CD8-positive, alpha-beta memory T cell (primary cell): Measurements from ENCODE around the gene QRICH1. TPM values are rescaled to one million over a fixed set of nuclear protein-coding genes. Genes with fewer than 3 reads are reported as not detected.

Source experiments
- CTCF ChIA-PET: fragments of 350-600 bp; sonication (Branson Sonifier 250); formaldehyde crosslinking; loops from one replicate; lab custom pipeline; 2021; ENCODE audit warnings: antibody characterized with exemption; lab: Charles Lee
- POLR2A ChIA-PET: fragments of 350-600 bp; sonication (Branson Sonifier 250); formaldehyde crosslinking; loops from one replicate; lab custom pipeline; 2021; ENCODE audit warnings: antibody characterized with exemption; lab: Charles Lee
- DNase-seq, 5 donors: peaks; one replicate each; pipeline versions ENCODE4 v3.0.0 to v3.0.0-alpha.2; 2020 to 2022; ENCODE audit warnings: mixed read lengths in 1 of 5
- H3K27ac ChIP-seq: one replicate; pipeline ENCODE4 v1.7.0; 2013; ENCODE audit warnings: low read depth, mild to moderate bottlenecking, low read length, moderate library complexity
- H3K27me3 ChIP-seq: 2 replicates; pipeline ENCODE4 v1.7.0; 2013; ENCODE audit warnings: low read length, mild to moderate bottlenecking; ENCODE audit not compliant: insufficient read depth, poor library complexity, severe bottlenecking
- H3K36me3 ChIP-seq: 2 replicates; pipeline ENCODE4 v1.7.0; 2013; ENCODE audit warnings: mild to moderate bottlenecking, low read length, moderate library complexity; ENCODE audit not compliant: insufficient read depth
- H3K4me1 ChIP-seq: 2 replicates; pipeline ENCODE4 v1.7.0; 2013; ENCODE audit warnings: mild to moderate bottlenecking, low read length, moderate library complexity; ENCODE audit not compliant: insufficient read depth
- H3K4me3 ChIP-seq: 2 replicates; pipeline ENCODE4 v1.7.0; 2013; ENCODE audit warnings: mild to moderate bottlenecking, low read length
- H3K9me3 ChIP-seq: 2 replicates; pipeline ENCODE4 v1.7.0; 2013; ENCODE audit warnings: mild to moderate bottlenecking, low read length
- H3K27ac Mint-ChIP-seq, 8 donors: one replicate each; pipeline ENCODE4 v1.8.0; 2020 to 2021; ENCODE audit warnings: mixed read lengths in 8 of 8, mild to moderate bottlenecking in 6 of 8, inconsistent platforms in 3 of 8, moderate library complexity in 3 of 8
- H3K27me3 Mint-ChIP-seq, 2 donors: one replicate each; pipeline ENCODE4 v1.8.0; 2020 to 2021; ENCODE audit warnings: mixed read lengths in 2 of 2, mild to moderate bottlenecking in 1 of 2, moderate library complexity in 1 of 2
- H3K36me3 Mint-ChIP-seq, 3 donors: one replicate each; pipeline ENCODE4 v1.8.0; 2020 to 2021; ENCODE audit warnings: mixed read lengths in 3 of 3, inconsistent platforms in 1 of 3, mild to moderate bottlenecking in 1 of 3
- H3K4me1 Mint-ChIP-seq, 3 donors: one replicate each; pipeline ENCODE4 v1.8.0; 2020 to 2021; ENCODE audit warnings: mixed read lengths in 3 of 3, inconsistent platforms in 1 of 3, mild to moderate bottlenecking in 1 of 3
- H3K4me3 Mint-ChIP-seq, 7 donors: one replicate each; pipeline ENCODE4 v1.8.0; 2020 to 2021; ENCODE audit warnings: mixed read lengths in 7 of 7, mild to moderate bottlenecking in 6 of 7, moderate library complexity in 4 of 7, inconsistent platforms in 2 of 7
- H3K9me3 Mint-ChIP-seq, 5 donors: one replicate each; pipeline ENCODE4 v1.8.0; 2020 to 2022; ENCODE audit warnings: mixed read lengths in 5 of 5, mild to moderate bottlenecking in 3 of 5, moderate library complexity in 2 of 5, inconsistent platforms in 1 of 5
- polyA plus RNA-seq: library from polyadenylated mRNA; unstranded; fragments of 300-500 nt; fragmentation: Illumina TruSeq; gene quantifications from one replicate; pipeline ENCODE4 v1.2.3, GENCODE V29; 2021
- total RNA-seq, 2 experiments: library from RNA; stranded (reverse); gene quantifications; one replicate each; pipeline ENCODE4 v1.2.3, GENCODE V29; 2021

QRICH1 gene
- total and polyA plus RNA-seq, 3 experiments from 2014 or later = 30.5 to 134 (median 122) TPM

GRCh38 chr3:49030321-49030720, 63.5 kb downstream of the QRICH1 start:
- peak overlapping the region in 6 of 8 donors; percentile 69 to 98 (median 88) for H3K27ac Mint-ChIP-seq
- H3K4me1 Mint-ChIP-seq = peaks cover 23 to 40% (median 31%) of the 10 kb centered on the region in 3 donors
- H3K9me3 Mint-ChIP-seq = peaks cover 0 to 2% (median 0%) of the 10 kb centered on the region in 5 donors
- DNase-seq = no peak
- no peak overlapping the region for H3K27ac ChIP-seq
- peaks cover 16% of the 10 kb centered on the region for H3K4me1 ChIP-seq
- CTCF ChIA-PET = interaction anchor here (1.0 to 2.0 kb wide), 3 partner anchors 9 to 64 kb away, joined by 3 to 9 read pairs (median 4); partner anchors contain the start of genes NDUFAF3 and QRICH1
- H3K36me3 Mint-ChIP-seq = peaks cover 0 to 72% (median 12%) of the 10 kb centered on the region in 3 donors
- H3K9me3 ChIP-seq = no peaks in the 10 kb centered on the region
- H3K27me3 ChIP-seq = no peaks in the 10 kb centered on the region
- POLR2A ChIA-PET = no interaction called here
- H3K27me3 Mint-ChIP-seq = peaks cover 0 to 2% of the 10 kb centered on the region in 2 donors
- H3K36me3 ChIP-seq = peaks cover 52% of the 10 kb centered on the region
- peak overlapping the region in 1 of 7 donors; percentile 44 for H3K4me3 Mint-ChIP-seq
- no peak overlapping the region for H3K4me3 ChIP-seq

- Histone ChIP-seq H3K27me3 (no peaks in the 10 kb centered on the region), H3K36me3 (peaks cover 52% of the 10 kb centered on the region), H3K27ac (peak overlapping the region; percentile 88), H3K4me1 (peaks cover 16% of the 10 kb centered on the region), H3K9me3 (no peaks in the 10 kb centered on the region), H3K4me3 (no peak overlapping the region)
- peak overlapping the region; percentile 95 to 100 (median 98) for H3K27ac Mint-ChIP-seq
- ChIA-PET CTCF (interaction anchor here (0.6 to 2.2 kb wide), 11 partner anchors 9 to 128 kb away, joined by 3 to 22 read pairs (median 6); partner anchors contain the start of genes DALRD3, P4HTM, QRICH1 and WDR6), POLR2A (interaction anchor here (0.5 to 1.9 kb wide), 13 partner anchors 12 to 1555 kb away, joined by 3 to 42 read pairs (median 5); partner anchors contain the start of genes DALRD3, P4HTM, QRICH1 and USP19)
- H3K36me3 Mint-ChIP-seq = peaks cover 0 to 73% (median 10%) of the 10 kb centered on the region in 3 donors
- peaks cover 22 to 46% (median 32%) of the 10 kb centered on the region in 3 donors for H3K4me1 Mint-ChIP-seq
- peaks cover 0 to 2% (median 0%) of the 10 kb centered on the region in 5 donors for H3K9me3 Mint-ChIP-seq
- peak overlapping the region; percentile 87 to 98 (median 93) for H3K4me3 Mint-ChIP-seq
- DNase-seq = no peak
- peaks cover 0 to 2% of the 10 kb centered on the region in 2 donors for H3K27me3 Mint-ChIP-seq
These were observed 64.3 kb downstream of the QRICH1 start for GRCh38 chr3:49029563-49029884.

DNA sequence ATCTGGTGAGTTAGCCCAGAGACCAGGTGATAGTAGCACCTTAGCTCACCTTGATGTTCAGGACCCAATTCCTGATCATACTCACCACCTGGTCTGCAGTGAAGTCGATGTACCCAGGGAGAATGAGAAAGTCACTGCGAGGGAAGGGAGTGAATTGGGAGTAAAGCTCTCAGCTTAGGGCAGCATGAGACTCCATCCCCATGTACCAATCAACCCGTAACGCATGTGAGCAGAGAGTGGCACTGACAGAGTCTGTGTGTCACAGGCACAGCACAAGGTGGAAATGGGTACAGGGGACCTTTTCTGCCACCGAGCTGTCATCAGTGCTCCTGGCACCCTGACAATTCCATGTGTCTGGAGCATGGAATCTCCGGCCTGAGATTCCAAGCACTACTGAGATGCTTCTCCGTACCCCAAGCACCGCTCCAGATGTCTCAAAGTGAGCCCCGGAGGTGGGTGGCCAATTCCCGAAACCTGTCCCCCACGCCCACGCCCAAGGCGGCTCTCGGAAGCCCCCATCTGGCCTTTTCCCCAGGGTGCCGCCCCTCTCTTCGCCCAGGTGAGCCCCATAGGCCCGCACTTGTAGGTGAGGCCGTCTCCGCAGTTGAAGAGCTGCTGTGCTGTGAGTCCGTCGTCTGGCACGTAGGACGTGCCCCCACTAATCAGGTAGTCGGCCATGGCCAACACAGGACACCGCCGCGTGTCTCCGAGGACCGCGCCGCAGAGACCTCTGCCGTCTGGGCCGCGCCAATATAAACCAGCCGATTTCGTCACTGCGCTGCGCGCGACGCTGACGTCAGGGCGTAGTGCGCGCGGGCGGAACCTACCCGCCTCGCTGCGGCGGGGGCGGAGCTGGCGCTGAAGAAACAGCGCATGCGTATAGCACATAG, 65.0 kb downstream of the QRICH1 start, which contains the start of gene IMPDH2:
TSS of gene IMPDH2 (minus strand) at position 726 of the 890 bp plus-strand sequence. CDS start at position 678, 48 bp downstream.
- H3K9me3 ChIP-seq = no peaks in the 10 kb centered on the region
- POLR2A ChIA-PET = interaction anchor here (0.5 to 1.9 kb wide), 13 partner anchors 11 to 1554 kb away, joined by 3 to 42 read pairs (median 5); partner anchors contain the start of genes DALRD3, P4HTM, QRICH1 and USP19
- peak; percentile 88 to 96 (median 92) for DNase-seq
- CTCF ChIA-PET = interaction anchor here (0.6 to 2.2 kb wide), 12 partner anchors 9 to 129 kb away, joined by 3 to 22 read pairs (median 6); partner anchors contain the start of genes DALRD3, P4HTM, QRICH1 and USP19
- H3K4me1 ChIP-seq = peaks cover 16% of the 10 kb centered on the region
- Mint-ChIP-seq H3K9me3 (peaks cover 0 to 2% (median 0%) of the 10 kb centered on the region in 5 donors), H3K27ac (peak within 1 kb of the TSS; percentile 95 to 100 (median 98)), H3K36me3 (peaks cover 0 to 75% (median 15%) of the 10 kb centered on the region in 3 donors), H3K4me3 (peak within 1 kb of the TSS; percentile 87 to 98 (median 93)), H3K4me1 (peaks cover 24 to 49% (median 32%) of the 10 kb centered on the region in 3 donors), H3K27me3 (peaks cover 0 to 2% of the 10 kb centered on the region in 2 donors)
- H3K27me3 ChIP-seq = no peaks in the 10 kb centered on the region
- peak within 1 kb of the TSS; percentile 73 for H3K4me3 ChIP-seq
- peak within 1 kb of the TSS; percentile 88 for H3K27ac ChIP-seq
- peaks cover 55% of the 10 kb centered on the region for H3K36me3 ChIP-seq

DNA sequence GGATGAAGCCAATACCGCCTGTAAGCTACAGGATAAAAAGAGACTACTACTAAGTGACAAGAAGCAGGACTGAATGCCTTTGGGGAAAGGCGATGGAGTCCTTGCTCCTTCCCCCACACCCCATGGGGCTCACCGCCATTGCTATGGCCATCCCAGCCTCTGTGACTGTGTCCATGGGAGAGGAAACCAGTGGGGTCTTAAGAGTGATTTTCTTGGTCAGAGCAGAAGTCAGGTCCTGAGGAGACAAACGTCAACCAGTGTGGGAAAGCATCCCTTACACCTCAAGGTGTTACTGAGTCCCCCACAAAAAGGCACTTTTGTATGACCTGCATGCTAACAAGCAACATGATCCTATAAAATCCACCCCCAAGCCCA, 65.6 kb downstream of the QRICH1 start:
- DNase-seq = no peak
- Mint-ChIP-seq H3K9me3 (peaks cover 0 to 2% (median 0%) of the 10 kb centered on the region in 5 donors), H3K27ac (peak overlapping the region; percentile 95 to 100 (median 98)), H3K27me3 (peaks cover 0 to 2% of the 10 kb centered on the region in 2 donors), H3K4me1 (peaks cover 27 to 53% (median 34%) of the 10 kb centered on the region in 3 donors), H3K4me3 (peak overlapping the region; percentile 87 to 98 (median 93)), H3K36me3 (peaks cover 0 to 75% (median 17%) of the 10 kb centered on the region in 3 donors)
- Histone ChIP-seq H3K27ac (peak overlapping the region; percentile 88), H3K4me1 (peaks cover 17% of the 10 kb centered on the region), H3K36me3 (peaks cover 55% of the 10 kb centered on the region), H3K9me3 (no peaks in the 10 kb centered on the region), H3K27me3 (no peaks in the 10 kb centered on the region), H3K4me3 (peak overlapping the region; percentile 73)
- POLR2A ChIA-PET = interaction anchor here (1.9 kb wide), 3 partner anchors 10 to 39 kb away, joined by 15 to 42 read pairs (median 19); partner anchors contain the start of genes DALRD3, P4HTM and WDR6
- CTCF ChIA-PET = interaction anchor here (0.9 to 2.2 kb wide), 6 partner anchors 10 to 92 kb away, joined by 3 to 22 read pairs (median 10); partner anchors contain the start of genes DALRD3, P4HTM, QRICH1 and USP19

DNA sequence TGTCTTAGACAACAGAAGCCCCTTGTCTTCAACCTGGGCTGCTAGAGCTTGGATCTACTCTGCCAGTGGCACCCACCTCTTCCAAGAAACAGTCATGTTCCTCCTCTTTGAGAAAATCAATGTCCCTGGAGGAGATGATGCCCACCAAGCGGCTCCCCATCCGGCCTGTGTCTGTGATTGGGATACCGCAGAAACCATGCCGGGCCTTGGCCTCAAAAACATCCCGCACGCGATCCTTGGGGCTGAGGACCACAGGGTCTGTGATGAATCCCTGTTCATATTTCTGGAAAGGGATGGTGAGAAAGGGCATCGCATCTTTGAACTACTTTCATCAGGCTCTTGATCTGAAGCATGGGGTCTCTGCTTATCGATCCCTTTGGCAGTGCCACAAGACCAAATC, 66.2 kb downstream of the QRICH1 start:
- H3K36me3 Mint-ChIP-seq = peaks cover 0 to 75% (median 17%) of the 10 kb centered on the region in 3 donors
- peak overlapping the region in 3 of 7 donors; percentile 3 to 93 (median 87) for H3K4me3 Mint-ChIP-seq
- H3K4me1 Mint-ChIP-seq = peaks cover 33 to 60% (median 39%) of the 10 kb centered on the region in 3 donors
- peaks cover 0 to 2% of the 10 kb centered on the region in 2 donors for H3K27me3 Mint-ChIP-seq
- peaks cover 0 to 2% (median 0%) of the 10 kb centered on the region in 5 donors for H3K9me3 Mint-ChIP-seq
- DNase-seq = no peak
- H3K27ac ChIP-seq = no peak overlapping the region
- peaks cover 49% of the 10 kb centered on the region for H3K36me3 ChIP-seq
- H3K4me1 ChIP-seq = peaks cover 24% of the 10 kb centered on the region
- POLR2A ChIA-PET = no interaction called here
- H3K9me3 ChIP-seq = no peaks in the 10 kb centered on the region
- H3K27ac Mint-ChIP-seq = peak overlapping the region; percentile 79 to 100 (median 98)
- no peak overlapping the region for H3K4me3 ChIP-seq
- CTCF ChIA-PET = interaction anchor here (2.2 kb wide), 2 partner anchors 10 to 20 kb away, joined by 11 read pairs; partner anchors contain the start of genes DALRD3 and WDR6
- H3K27me3 ChIP-seq = no peaks in the 10 kb centered on the region

DNA sequence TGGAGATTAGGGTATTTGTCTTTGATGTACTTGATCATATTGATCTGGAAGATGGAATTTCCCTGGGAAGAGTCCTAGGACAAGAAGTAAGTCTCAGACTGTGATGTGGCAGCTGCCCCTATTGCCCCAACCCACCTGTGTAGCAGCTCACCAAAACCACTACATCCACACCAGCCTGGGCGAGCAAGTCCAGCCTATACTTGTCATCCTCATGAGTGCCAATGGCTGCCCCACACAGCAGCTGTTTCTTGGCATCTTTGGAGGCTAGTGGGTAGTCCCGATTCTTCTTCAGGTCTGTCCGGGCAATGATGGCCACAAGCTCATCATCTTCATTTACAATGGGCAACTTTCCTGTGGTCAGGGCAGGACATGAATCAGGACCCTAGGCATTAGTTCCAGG, 67.3 kb downstream of the QRICH1 start:
- H3K4me3 ChIP-seq = no peak overlapping the region
- DNase-seq = no peak
- Mint-ChIP-seq H3K27ac (peak overlapping the region in 6 of 8 donors; percentile 56 to 95 (median 74)), H3K27me3 (peaks cover 0 to 2% of the 10 kb centered on the region in 2 donors), H3K9me3 (peaks cover 0 to 2% (median 0%) of the 10 kb centered on the region in 5 donors), H3K36me3 (peaks cover 0 to 69% (median 11%) of the 10 kb centered on the region in 3 donors), H3K4me3 (peak overlapping the region in 2 of 7 donors; percentile 5 to 87), H3K4me1 (peaks cover 33 to 67% (median 39%) of the 10 kb centered on the region in 3 donors)
- H3K27me3 ChIP-seq = no peaks in the 10 kb centered on the region
- peaks cover 38% of the 10 kb centered on the region for H3K36me3 ChIP-seq
- no peak overlapping the region for H3K27ac ChIP-seq
- ChIA-PET CTCF (interaction anchor here (1.0 to 7.7 kb wide), 3 partner anchors 9 to 39 kb away, joined by 3 to 121 read pairs (median 5); partner anchors contain the start of gene WDR6), POLR2A (interaction anchor here (0.5 to 1.2 kb wide), 2 partner anchors 37 to 104 kb away, joined by 3 to 4 read pairs; partner anchors contain the start of gene P4HTM)
- peaks cover 26% of the 10 kb centered on the region for H3K4me1 ChIP-seq
- H3K9me3 ChIP-seq = no peaks in the 10 kb centered on the region
